ENCODE measurements around the gene CCDC180.
"Not testable (repeated sequence)": the region's sequence is repeated elsewhere in the genome, so short reads cannot be mapped to it uniquely, and the experiment has no call there.

Gene CCDC180

GRCh38 chr9:97311798-97312500 lies 4.5 kb downstream of the CCDC180 start:
- DNase-seq (ENCODE audit: low spot score) = no peak

- DNase-seq (ENCODE audit: low spot score) = no peak
Measured at GRCh38 chr9:97312556-97312955, 5.1 kb downstream of the CCDC180 start.

- no peak for DNase-seq (ENCODE audit: low spot score)
Measured at GRCh38 chr9:97313243-97313642, 5.8 kb downstream of the CCDC180 start.

GRCh38 chr9:97313746-97314145 lies 6.3 kb downstream of the CCDC180 start:
- no peak for DNase-seq (ENCODE audit: low spot score)

DNA sequence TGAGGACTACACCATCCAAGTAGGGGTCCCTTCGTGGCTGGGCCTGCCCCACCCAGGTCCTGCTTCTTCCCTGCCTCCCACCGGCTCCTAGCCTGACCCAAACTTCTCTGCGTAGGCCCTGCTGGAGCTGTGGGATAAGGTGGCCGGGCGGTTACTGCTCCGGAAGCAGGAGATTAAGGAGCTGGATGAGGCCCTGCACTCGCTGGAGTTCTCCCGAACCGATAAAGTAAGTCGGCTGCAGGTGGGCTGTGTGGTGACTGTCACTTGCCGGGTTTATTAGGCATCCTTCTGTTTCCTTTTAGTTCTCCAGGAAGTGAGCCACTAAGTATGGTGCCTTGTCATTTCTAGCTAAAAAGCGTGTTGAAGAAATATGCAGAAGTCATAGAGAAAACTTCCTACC lies 7.0 kb downstream of the CCDC180 start:
- no peak for DNase-seq (ENCODE audit: low spot score)

- DNase-seq (ENCODE audit: low spot score) = no peak
Measured at GRCh38 chr9:97315550-97315949, 8.1 kb downstream of the CCDC180 start.

DNA sequence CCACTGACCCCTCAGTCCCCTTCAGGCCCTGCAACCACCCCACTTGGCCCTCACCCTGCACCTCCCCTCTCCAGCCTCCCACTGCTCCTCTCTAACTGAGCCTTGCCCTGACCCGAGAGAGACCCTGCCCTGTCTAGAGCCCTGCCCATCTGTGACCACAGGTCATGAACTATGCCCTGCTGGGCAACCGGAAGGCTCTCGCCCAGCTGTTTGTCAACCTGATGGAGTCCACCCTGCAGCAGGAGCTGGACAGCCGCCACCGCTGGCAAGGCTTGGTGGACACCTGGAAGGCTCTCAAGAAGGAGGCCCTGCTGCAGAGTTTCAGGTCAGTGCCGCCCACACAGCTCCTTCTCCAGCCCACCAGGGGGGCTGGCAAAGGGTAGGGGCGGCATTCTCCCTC lies 9.4 kb downstream of the CCDC180 start:
- DNase-seq (ENCODE audit: low spot score) = no peak

- no peak for DNase-seq (ENCODE audit: low spot score)
Measured at GRCh38 chr9:97318433-97318832, 11.0 kb downstream of the CCDC180 start.

- no peak for DNase-seq (ENCODE audit: low spot score)
Measured at GRCh38 chr9:97319395-97319794, 11.9 kb downstream of the CCDC180 start.

- no peak for DNase-seq (ENCODE audit: low spot score)
Measured at GRCh38 chr9:97320080-97320642, 12.7 kb downstream of the CCDC180 start.

- DNase-seq (ENCODE audit: low spot score) = no peak
Measured at GRCh38 chr9:97321251-97321650, 13.8 kb downstream of the CCDC180 start.

GRCh38 chr9:97321691-97322090 lies 14.2 kb downstream of the CCDC180 start:
- DNase-seq (ENCODE audit: low spot score) = no peak

- DNase-seq (ENCODE audit: low spot score) = no peak
Measured at GRCh38 chr9:97322105-97322504, 14.6 kb downstream of the CCDC180 start.

DNA sequence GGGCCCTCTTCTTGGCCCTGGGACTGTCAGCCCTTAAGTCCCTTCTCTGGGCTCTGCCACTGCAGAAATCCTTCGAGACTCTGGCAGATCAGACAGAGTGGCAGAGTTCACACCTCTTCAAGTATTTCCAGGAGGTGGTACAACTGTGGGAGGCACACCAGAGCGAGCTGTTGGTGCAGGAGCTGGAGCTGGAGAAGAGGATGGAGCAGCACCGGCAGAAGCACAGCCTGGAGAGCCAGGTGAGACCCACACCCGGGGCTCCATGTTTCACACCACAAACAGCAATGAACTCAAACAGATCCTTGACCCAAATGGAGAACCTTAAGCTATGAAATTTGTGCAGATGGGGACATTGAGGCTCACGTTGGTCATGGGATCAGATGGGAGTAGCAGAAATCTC lies 17.5 kb downstream of the CCDC180 start:
- DNase-seq (ENCODE audit: low spot score) = no peak

DNA sequence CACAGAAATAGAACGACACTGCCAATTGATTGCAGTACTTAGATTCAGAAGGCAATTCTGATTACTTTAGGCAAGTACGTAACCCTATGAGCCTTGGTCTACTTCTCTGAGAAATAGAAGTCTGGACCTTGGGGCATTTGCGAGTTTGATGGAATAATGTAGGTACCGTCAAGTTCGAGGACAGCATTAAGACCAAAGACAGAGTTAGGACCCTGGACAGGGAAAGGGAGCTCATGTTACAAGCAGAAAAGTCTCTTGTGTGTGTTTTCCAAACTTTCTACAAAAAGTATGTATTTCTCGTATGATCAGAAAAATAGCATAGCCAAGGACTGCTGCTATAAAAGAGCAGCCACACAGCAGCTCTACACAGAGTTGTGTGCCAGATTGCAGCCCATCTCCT lies 20.1 kb downstream of the CCDC180 start:
- no peak for DNase-seq (ENCODE audit: low spot score)

DNA sequence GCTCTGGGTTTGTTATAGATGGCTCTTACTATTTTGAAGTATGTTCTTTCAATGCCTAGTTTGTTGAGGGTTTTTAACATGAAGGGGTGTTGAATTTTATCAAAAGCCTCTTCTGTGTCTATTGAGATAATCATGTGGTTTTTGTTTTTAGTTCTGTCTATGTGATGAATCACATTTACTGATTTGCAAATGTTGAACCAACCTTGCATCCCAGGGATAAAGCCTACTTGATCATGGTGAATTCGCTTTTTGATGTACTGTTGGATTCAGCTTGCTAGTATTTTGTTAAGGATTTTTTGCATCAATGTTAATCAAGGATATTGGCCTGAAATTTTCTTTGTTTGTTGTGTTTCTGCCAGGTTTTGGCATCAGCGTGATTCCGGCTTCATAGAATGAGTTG lies 25.5 kb downstream of the CCDC180 start:
- DNase-seq (ENCODE audit: low spot score) = no peak

DNA sequence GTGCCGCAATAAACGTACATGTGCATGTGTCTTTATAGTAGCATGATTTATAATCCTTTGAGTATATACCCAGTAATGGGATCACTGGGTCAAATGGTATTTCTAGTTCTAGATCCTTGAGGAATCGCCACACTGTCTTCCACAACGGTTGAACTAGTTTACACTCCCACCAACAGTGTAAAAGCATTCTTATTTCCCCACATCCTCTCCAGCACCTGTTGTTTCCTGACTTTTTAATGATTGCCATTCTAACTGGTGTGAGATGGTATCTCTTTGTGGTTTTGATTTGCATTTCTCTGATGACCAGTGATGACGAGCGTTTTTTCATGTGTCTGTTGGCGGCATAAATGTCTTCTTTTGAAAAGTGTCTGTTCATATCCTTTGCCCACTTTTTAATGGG lies 28.2 kb downstream of the CCDC180 start:
- DNase-seq (ENCODE audit: low spot score) = not testable (repeated sequence)

DNA sequence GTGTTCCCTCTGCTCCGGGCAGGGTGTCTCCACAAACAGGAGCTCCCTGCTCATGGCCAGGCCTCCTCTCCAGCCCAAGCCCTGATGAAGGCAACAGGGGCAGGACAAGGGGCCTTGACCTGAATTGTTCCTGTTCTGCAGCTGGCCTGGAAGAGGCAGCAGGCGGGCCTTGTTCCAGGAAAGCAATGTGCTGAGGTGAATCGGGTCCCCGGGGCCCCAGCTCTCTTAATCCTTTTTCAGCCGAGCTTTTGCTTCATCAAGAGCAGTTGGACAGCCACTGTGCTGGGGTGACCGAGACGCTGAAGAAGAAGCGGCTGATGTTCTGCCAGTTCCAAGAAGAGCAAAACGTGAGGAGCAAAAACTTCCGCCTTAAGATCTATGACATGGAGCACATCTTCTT lies 41.4 kb downstream of the CCDC180 start:
- DNase-seq (ENCODE audit: low spot score) = no peak

GRCh38 chr9:97349400-97349799 lies 41.9 kb downstream of the CCDC180 start:
- DNase-seq (ENCODE audit: low spot score) = no peak

GRCh38 chr9:97354637-97355036 lies 47.2 kb downstream of the CCDC180 start:
- no peak for DNase-seq (ENCODE audit: low spot score)

DNA sequence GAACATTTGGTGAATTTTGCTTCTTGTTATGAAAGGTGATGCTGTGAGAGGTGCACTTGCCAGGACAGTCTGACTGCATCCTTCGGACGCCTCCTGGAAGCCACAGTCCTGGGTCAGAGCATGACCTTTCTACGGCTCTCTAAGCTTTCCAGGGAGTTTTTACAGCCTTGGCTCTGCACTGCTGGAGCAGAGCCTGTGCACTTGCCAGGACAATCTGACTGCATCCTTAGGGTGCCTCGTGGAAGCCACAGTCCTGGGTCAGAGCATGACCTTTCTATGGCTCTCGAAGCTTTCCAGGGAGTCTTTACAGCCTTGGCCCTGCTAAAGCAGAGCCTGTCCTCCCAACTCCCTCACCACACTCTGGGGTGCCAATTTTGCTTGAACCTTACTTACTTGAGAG lies 49.6 kb downstream of the CCDC180 start:
- no peak for DNase-seq (ENCODE audit: low spot score)

Measured in Ammon's horn (tissue), 1 donor.